Neural cell (in vitro differentiated cells): ENCODE measurements around the gene ZBTB6.

Source experiments
- EP300 ChIP-seq: fragments of 450-650 bp; conservative IDR thresholded peaks from 2 replicates; pipeline ENCODE4 v1.6.1; 2014; ENCODE audit warnings: antibody characterized with exemption, mild to moderate bottlenecking, moderate library complexity; ENCODE audit not compliant: poor library complexity, severe bottlenecking
- EZH2 ChIP-seq: fragments of 200-600, 300-800 bp; shearing (Covaris generic), sonication (generic); IDR thresholded peaks from 2 replicates; pipeline ENCODE4 v1.6.1; 2014; ENCODE audit warnings: antibody characterized with exemption, low read length, borderline replicate concordance, mild to moderate bottlenecking; ENCODE audit not compliant: insufficient read depth, poor library complexity, severe bottlenecking
- RAD21 ChIP-seq: fragments of 450-650 bp; conservative IDR thresholded peaks from 2 replicates; pipeline ENCODE4 v1.6.1; 2014; ENCODE audit warnings: antibody characterized with exemption, mild to moderate bottlenecking, moderate library complexity
- TAF1 ChIP-seq: IDR thresholded peaks from 2 replicates; pipeline ENCODE4 v1.6.1; 2012; ENCODE audit warnings: low read depth

- no peak for TF ChIP-seq TAF1
- no peak for TF ChIP-seq EZH2
- TF ChIP-seq RAD21 = no peak
- no peak for TF ChIP-seq EP300
Measured at GRCh38 chr9:122936464-122936863, 23.3 kb upstream of the ZBTB6 start.
